AG08396 (cell line): ENCODE data around the gene SELENOO.
A peak's percentile ranks its signal among the peaks of the same experiment; 100 is the strongest.

Experiments
- DNase-seq: peaks from one replicate; pipeline ENCODE4 v3.0.0; 2012; ENCODE audit warnings: low spot score, mixed read lengths

The SELENOO gene

GRCh38 chr22:50217543-50218152 lies 16.8 kb downstream of the SELENOO start:
- no peak for DNase-seq

- DNase-seq, result no peak
Observed at GRCh38 chr22:50218153-50218995, 17.6 kb downstream of the SELENOO start.

- peak; percentile 94 for DNase-seq
Observed at GRCh38 chr22:50218996-50219727, 18.4 kb downstream of the SELENOO start.

GRCh38 chr22:50219800-50220602 lies 19.2 kb downstream of the SELENOO start:
- no peak for DNase-seq

GRCh38 chr22:50220603-50221409 lies 20.0 kb downstream of the SELENOO start:
- DNase-seq, result no peak

GRCh38 chr22:50221410-50222300 lies 20.8 kb downstream of the SELENOO start:
- DNase-seq, result no peak

- DNase-seq, result no peak
Observed at GRCh38 chr22:50222508-50222907, 21.7 kb downstream of the SELENOO start.

- DNase-seq, result no peak
Observed at GRCh38 chr22:50224071-50224470, 23.3 kb downstream of the SELENOO start.

GRCh38 chr22:50225200-50225969 lies 24.6 kb downstream of the SELENOO start:
- no peak for DNase-seq

- DNase-seq, result no peak
Observed at GRCh38 chr22:50226063-50226874, 25.5 kb downstream of the SELENOO start.

GRCh38 chr22:50226875-50227165 lies 26.0 kb downstream of the SELENOO start:
- DNase-seq, result no peak

- no peak for DNase-seq
Observed at GRCh38 chr22:50227579-50228215, 26.9 kb downstream of the SELENOO start.

GRCh38 chr22:50228366-50228765 lies 27.6 kb downstream of the SELENOO start:
- DNase-seq, result no peak

GRCh38 chr22:50229370-50229769 lies 28.6 kb downstream of the SELENOO start:
- DNase-seq, result no peak

- DNase-seq, result no peak
Observed at GRCh38 chr22:50232481-50233151, 31.8 kb downstream of the SELENOO start.

GRCh38 chr22:50233223-50233622 lies 32.4 kb downstream of the SELENOO start:
- DNase-seq, result no peak

- no peak for DNase-seq
Observed at GRCh38 chr22:50236731-50237409, 36.1 kb downstream of the SELENOO start.
